HEK293T (cell line): ENCODE data around the gene CAVIN3.
"Not testable (repeated sequence)": the region's sequence is repeated elsewhere in the genome, so short reads cannot be mapped to it uniquely, and the experiment has no call there.

Experiments
- CTCF ChIA-PET: fragments of 350-600 bp; formaldehyde crosslinking; extraction: SDS; loops from one replicate; lab custom pipeline; 2021; ENCODE audit warnings: antibody characterized with exemption, inconsistent platforms; lab: Yijun Ruan, JAX
- POLR2A ChIA-PET: fragments of 350-600 bp; formaldehyde crosslinking; extraction: SDS; loops from one replicate; lab custom pipeline; 2020; ENCODE audit warnings: antibody characterized with exemption, inconsistent platforms; lab: Yijun Ruan, JAX
- DNase-seq: peaks from one replicate; pipeline ENCODE4 v3.0.0; 2012; ENCODE audit warnings: mixed read lengths; ENCODE audit errors: extremely low spot score
- ARNT ChIP-seq: fragments of 450-650 bp; IDR thresholded peaks from 2 replicates; pipeline ENCODE4 v1.6.1; 2017; ENCODE audit warnings: mild to moderate bottlenecking
- BHLHE40 ChIP-seq: fragments of 450-650 bp; IDR thresholded peaks from 2 replicates; pipeline ENCODE4 v1.6.1; 2016; ENCODE audit warnings: mild to moderate bottlenecking, moderate library complexity, borderline replicate concordance
- CTBP1 ChIP-seq: fragments of 450-650 bp; IDR thresholded peaks from 2 replicates; pipeline ENCODE4 v1.6.1; 2016; ENCODE audit warnings: borderline replicate concordance
- ELF4 ChIP-seq: fragments of 450-650 bp; IDR thresholded peaks from 2 replicates; pipeline ENCODE4 v1.6.1; 2017; ENCODE audit warnings: antibody characterized with exemption
- FOXA1 ChIP-seq: fragments of 450-650 bp; IDR thresholded peaks from 2 replicates; pipeline ENCODE4 v1.6.1; 2016; ENCODE audit warnings: mild to moderate bottlenecking
- FOXK2 ChIP-seq: fragments of 450-650 bp; IDR thresholded peaks from 2 replicates; pipeline ENCODE4 v1.6.1; 2016; ENCODE audit warnings: mild to moderate bottlenecking
- FOXM1 ChIP-seq: fragments of 450-650 bp; IDR thresholded peaks from 2 replicates; pipeline ENCODE4 v1.6.1; 2017; ENCODE audit warnings: mild to moderate bottlenecking, borderline replicate concordance
- HDGF ChIP-seq: fragments of 450-650 bp; IDR thresholded peaks from 2 replicates; pipeline ENCODE4 v1.6.1; 2017; ENCODE audit warnings: antibody characterized with exemption, borderline replicate concordance
- L3MBTL2 ChIP-seq: fragments of 450-650 bp; conservative IDR thresholded peaks from 2 replicates; pipeline ENCODE4 v1.6.1; 2016; ENCODE audit warnings: mild to moderate bottlenecking
- LEF1 ChIP-seq: fragments of 450-650 bp; IDR thresholded peaks from 2 replicates; pipeline ENCODE4 v1.6.1; 2017; ENCODE audit warnings: mild to moderate bottlenecking, borderline replicate concordance
- NFRKB ChIP-seq: fragments of 450-650 bp; IDR thresholded peaks from 2 replicates; pipeline ENCODE4 v1.6.1; 2016; ENCODE audit warnings: mild to moderate bottlenecking, moderate library complexity
- PKNOX1 ChIP-seq: fragments of 450-650 bp; IDR thresholded peaks from 2 replicates; pipeline ENCODE4 v1.6.1; 2016
- SP1 ChIP-seq: fragments of 450-650 bp; IDR thresholded peaks from 2 replicates; pipeline ENCODE4 v1.6.1; 2017
- SUZ12 ChIP-seq: fragments of 450-650 bp; IDR thresholded peaks from 2 replicates; pipeline ENCODE4 v1.6.1; 2016; ENCODE audit warnings: mild to moderate bottlenecking
- TARDBP ChIP-seq: fragments of 450-650 bp; IDR thresholded peaks from 2 replicates; pipeline ENCODE4 v1.6.1; 2016
- ZNF384 ChIP-seq: fragments of 450-650 bp; IDR thresholded peaks from 2 replicates; pipeline ENCODE4 v1.6.1; 2016

CAVIN3 gene

GRCh38 chr11:6284250-6284649, 36.1 kb downstream of the CAVIN3 start:
- no peak for DNase-seq
- ChIA-PET CTCF (no interaction called here), POLR2A (no interaction called here)
- TF ChIP-seq PKNOX1 = no peak
- TF ChIP-seq TARDBP = no peak
- TF ChIP-seq ARNT = no peak
- no peak for TF ChIP-seq L3MBTL2
- no peak for TF ChIP-seq SP1
- TF ChIP-seq HDGF = no peak
- TF ChIP-seq ELF4 = no peak
- TF ChIP-seq LEF1 = no peak
- no peak for TF ChIP-seq BHLHE40
- TF ChIP-seq FOXK2 = no peak
- no peak for TF ChIP-seq FOXA1
- no peak for TF ChIP-seq FOXM1
- no peak for TF ChIP-seq ZNF384
- no peak for TF ChIP-seq SUZ12
- TF ChIP-seq CTBP1 = no peak
- TF ChIP-seq NFRKB = no peak

- no peak for DNase-seq
- POLR2A ChIA-PET = no interaction called here
- CTCF ChIA-PET = interaction anchor here (0.6 kb wide), 1 partner anchor 348 kb away, joined by 3 read pairs; no protein-coding TSS in a partner anchor
- TF ChIP-seq ELF4 (no peak), ARNT (no peak), BHLHE40 (no peak), SP1 (no peak), HDGF (no peak)
Measured at GRCh38 chr11:6283453-6284023, 36.8 kb downstream of the CAVIN3 start.

- POLR2A ChIA-PET, CTCF ChIA-PET, DNase-seq: not testable (repeated sequence)
Measured at GRCh38 chr11:6280809-6281208, 39.5 kb downstream of the CAVIN3 start.

GRCh38 chr11:6273188-6273587, 47.1 kb downstream of the CAVIN3 start:
- ChIA-PET CTCF (interaction anchor here (1.0 kb wide), 1 partner anchor 44 kb away, joined by 4 read pairs; no protein-coding TSS in a partner anchor), POLR2A (no interaction called here)
- DNase-seq = no peak
- no peak for TF ChIP-seq ZNF384
- no peak for TF ChIP-seq HDGF
- TF ChIP-seq BHLHE40 = no peak

- TF ChIP-seq SUZ12 = no peak
- TF ChIP-seq FOXA1 = no peak
- no peak for TF ChIP-seq L3MBTL2
- TF ChIP-seq PKNOX1 = no peak
- TF ChIP-seq HDGF = no peak
- no peak for TF ChIP-seq LEF1
- no peak for TF ChIP-seq FOXM1
- no peak for TF ChIP-seq ARNT
- no peak for TF ChIP-seq BHLHE40
- DNase-seq = no peak
- ChIA-PET CTCF (no interaction called here), POLR2A (no interaction called here)
Measured at GRCh38 chr11:6271598-6271997, 48.7 kb downstream of the CAVIN3 start.

- no peak for DNase-seq
- TF ChIP-seq FOXM1 = no peak
- TF ChIP-seq SUZ12 = no peak
- no peak for TF ChIP-seq BHLHE40
- TF ChIP-seq SP1 = no peak
- TF ChIP-seq CTBP1 = no peak
- TF ChIP-seq LEF1 = no peak
- no peak for TF ChIP-seq L3MBTL2
- no peak for TF ChIP-seq ELF4
- TF ChIP-seq TARDBP = no peak
- TF ChIP-seq FOXK2 = no peak
- TF ChIP-seq PKNOX1 = no peak
- no peak for TF ChIP-seq NFRKB
- TF ChIP-seq ZNF384 = no peak
- no peak for TF ChIP-seq ARNT
- TF ChIP-seq HDGF = no peak
- no peak for TF ChIP-seq FOXA1
- ChIA-PET CTCF (no interaction called here), POLR2A (no interaction called here)
Measured at GRCh38 chr11:6270584-6271246, 49.6 kb downstream of the CAVIN3 start.
